GM20000 (cell line): ENCODE results near the gene ATP6V0E1.

Experiments used
- DNase-seq: peaks from one replicate; pipeline ENCODE4 v3.0.0; 2012; ENCODE audit warnings: low spot score
- CTCF ChIP-seq: IDR thresholded peaks from 2 replicates; pipeline ENCODE4 v1.5.1; 2012; ENCODE audit warnings: mild to moderate bottlenecking, control low read depth; ENCODE audit errors: extremely low read depth, missing control alignments

The ATP6V0E1 gene

GRCh38 chr5:173004013-173004412, 20.4 kb downstream of the ATP6V0E1 start:
- no peak for DNase-seq
- no peak for TF ChIP-seq CTCF

- TF ChIP-seq CTCF: no peak
- DNase-seq: no peak
Measured at GRCh38 chr5:173004447-173004846, 20.9 kb downstream of the ATP6V0E1 start.

DNA sequence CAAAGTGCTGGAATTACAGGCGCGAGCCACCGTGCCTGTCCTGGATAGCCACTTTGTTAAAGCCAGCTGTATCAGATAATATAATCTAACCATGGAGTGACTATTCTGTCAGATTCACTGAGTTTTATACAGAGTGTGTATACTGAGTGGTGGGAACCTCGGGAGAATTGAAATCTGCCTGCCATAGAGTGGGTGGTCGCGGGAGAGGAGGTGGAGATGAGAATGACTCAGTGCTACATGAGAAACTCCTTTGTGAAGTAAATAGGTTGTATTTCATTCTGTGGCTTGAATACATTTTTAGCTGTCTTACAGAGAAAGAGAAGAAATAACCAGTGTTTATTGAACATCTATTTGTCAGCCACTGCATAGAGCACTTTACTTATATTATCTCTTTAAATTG, 26.4 kb downstream of the ATP6V0E1 start:
- no peak for DNase-seq

DNA sequence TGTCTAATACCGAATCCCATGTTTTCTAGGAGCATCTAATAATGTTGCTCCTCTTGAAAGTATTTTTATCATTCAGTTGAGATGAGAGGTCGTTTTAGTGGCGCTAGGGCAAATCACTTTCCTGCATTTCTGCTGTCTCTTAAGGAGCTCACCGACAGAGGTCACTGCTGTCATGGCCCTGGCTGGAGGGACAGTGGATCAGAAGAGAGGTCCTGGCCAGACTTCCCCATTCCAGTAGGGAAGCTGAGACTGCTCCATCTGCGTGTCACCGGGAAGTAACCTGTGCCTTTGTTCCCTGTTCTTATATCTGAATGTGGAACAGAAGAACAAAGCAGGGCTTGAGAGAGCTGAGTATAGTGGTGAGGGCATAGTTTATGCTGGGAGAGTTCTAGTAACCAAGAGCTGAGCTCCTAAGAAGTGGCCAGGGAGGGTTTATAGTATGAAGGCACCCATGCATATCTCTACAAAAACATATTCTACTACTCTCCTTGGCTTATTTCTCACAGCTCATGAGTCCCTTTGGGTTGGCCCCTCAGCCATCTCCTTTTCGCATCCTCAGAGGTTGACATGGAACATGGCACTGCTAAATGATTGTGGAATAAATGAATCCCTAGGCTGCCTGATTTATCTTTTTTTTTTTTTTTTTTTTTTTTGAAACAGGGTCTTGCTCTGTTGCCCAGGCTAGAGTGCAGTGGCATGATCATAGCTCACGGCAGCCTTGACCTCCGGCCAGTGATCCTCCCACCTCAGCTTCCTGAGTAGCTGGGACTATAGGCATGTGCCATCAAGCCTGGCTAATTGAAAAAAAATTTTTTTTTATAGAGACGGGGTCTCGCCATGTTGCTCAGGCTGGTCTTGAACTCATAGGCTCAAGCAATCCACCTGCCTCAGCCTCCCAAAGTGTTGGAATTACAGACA, 27.2 kb downstream of the ATP6V0E1 start:
- TF ChIP-seq CTCF: no peak
- no peak for DNase-seq

More for the DNA sequence above, 26.4 kb downstream of the ATP6V0E1 start:
- TF ChIP-seq CTCF: no peak

DNA sequence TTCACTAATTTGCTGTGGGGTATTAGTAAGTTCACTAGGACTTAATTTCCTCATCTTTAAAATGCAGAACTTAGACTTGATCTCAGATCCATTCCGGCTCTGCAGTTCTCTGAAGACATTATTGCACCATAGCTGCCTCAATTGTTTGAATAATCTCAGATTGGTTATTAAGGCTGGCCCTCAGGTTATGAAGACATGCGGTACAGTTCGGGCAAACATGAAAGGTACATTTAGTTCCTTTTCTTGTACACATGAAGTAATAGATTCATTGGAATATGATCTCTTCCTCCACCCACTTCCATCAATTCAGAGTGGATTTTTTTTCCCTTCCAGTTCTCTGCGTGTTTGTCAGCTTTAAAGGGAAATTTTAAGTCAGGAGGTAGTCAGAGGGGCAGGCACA, 28.0 kb downstream of the ATP6V0E1 start:
- no peak for DNase-seq
- TF ChIP-seq CTCF: no peak

DNA sequence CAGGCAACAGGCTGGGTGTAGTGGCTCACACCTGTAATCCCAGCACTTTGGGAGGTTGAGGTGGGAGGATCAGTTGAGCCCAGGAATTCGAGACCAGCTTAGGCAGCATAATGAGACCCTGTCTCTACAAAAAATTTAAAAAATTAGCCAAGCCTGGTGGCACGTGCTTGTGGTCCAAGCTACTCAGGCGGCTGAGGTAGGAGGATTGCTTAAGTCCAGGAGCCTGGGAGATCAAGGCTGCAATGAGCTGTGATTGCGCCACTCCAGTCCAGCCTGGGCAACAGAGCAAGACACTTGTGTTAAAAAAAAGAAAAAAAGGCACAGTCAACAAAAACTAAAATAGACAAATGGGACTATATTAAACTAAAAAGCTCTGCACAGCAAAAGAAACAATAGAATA, 29.3 kb downstream of the ATP6V0E1 start:
- no peak for DNase-seq

DNA sequence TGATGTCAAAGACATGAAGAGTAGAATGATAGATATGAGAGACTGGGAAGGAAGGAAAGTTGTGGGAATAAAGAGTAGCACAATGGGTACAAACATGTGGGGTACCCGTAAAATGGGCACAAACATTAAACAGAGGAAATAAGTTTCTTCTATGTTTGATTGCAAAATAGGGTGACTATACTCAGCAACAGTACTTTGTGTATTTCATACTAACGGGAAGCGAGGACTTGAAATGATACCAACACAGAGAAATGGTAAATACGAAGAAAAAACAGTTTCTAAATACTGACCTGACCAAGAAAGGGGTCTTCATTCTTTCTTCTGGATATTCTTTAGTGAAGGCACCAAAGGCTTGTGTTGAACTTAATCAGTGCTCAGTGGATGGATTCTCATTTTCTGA, 31.1 kb downstream of the ATP6V0E1 start:
- TF ChIP-seq CTCF: no peak
- no peak for DNase-seq

More for the DNA sequence above, 29.3 kb downstream of the ATP6V0E1 start:
- TF ChIP-seq CTCF: no peak
